Activated CD8-positive, alpha-beta memory T cell treated with anti-CD3 and anti-CD28 coated beads, Interleukin-2, amount 10 ng/mL, durations not matched to agents 7 days and 5 days (primary cell): Measurements from ENCODE around the gene PLEKHG3. TPM values are rescaled to one million over a fixed set of nuclear protein-coding genes. Genes with fewer than 3 reads are reported as not detected.

ENCODE experiments used
- ATAC-seq: fragments of 150-1000 bp; cut with Tn5 transposase; one replicate; pipeline ENCODE4 v1.10.0; 2021; ENCODE audit warnings: moderate library complexity
- CTCF ChIA-PET: fragments of 350-600 bp; sonication (Branson Sonifier 250); formaldehyde crosslinking; loops from one replicate; lab custom pipeline; 2021; ENCODE audit warnings: antibody characterized with exemption; lab: Charles Lee
- DNase-seq: peaks from one replicate; pipeline ENCODE4 v3.0.0-alpha.2; 2020
- H3K27ac Mint-ChIP-seq: one replicate; pipeline ENCODE4 v1.8.0; 2021; ENCODE audit warnings: mild to moderate bottlenecking, mixed read lengths
- H3K27me3 Mint-ChIP-seq: one replicate; pipeline ENCODE4 v1.8.0; 2021; ENCODE audit warnings: mixed read lengths
- H3K36me3 Mint-ChIP-seq: one replicate; pipeline ENCODE4 v1.8.0; 2021; ENCODE audit warnings: mild to moderate bottlenecking, mixed read lengths
- H3K4me1 Mint-ChIP-seq: one replicate; pipeline ENCODE4 v1.8.0; 2021; ENCODE audit warnings: mixed read lengths
- H3K4me3 Mint-ChIP-seq: one replicate; pipeline ENCODE4 v1.8.0; 2021; ENCODE audit warnings: mild to moderate bottlenecking, moderate library complexity, mixed read lengths
- H3K9me3 Mint-ChIP-seq: one replicate; pipeline ENCODE4 v1.8.0; 2022; ENCODE audit warnings: low read depth, mixed read lengths
- total RNA-seq, 2 experiments: library from RNA; stranded (reverse); gene quantifications; one replicate each; pipeline ENCODE4 v1.2.3, GENCODE V29; 2021

PLEKHG3 gene
- total RNA-seq, 2 experiments from 2014 or later, result 11.9 to 28.2 TPM

- Mint-ChIP-seq H3K4me3 (no peak overlapping the region), H3K36me3 (peaks cover 4% of the 10 kb centered on the region), H3K27ac (no peak overlapping the region), H3K9me3 (no peaks in the 10 kb centered on the region), H3K4me1 (peaks cover 29% of the 10 kb centered on the region), H3K27me3 (no peaks in the 10 kb centered on the region)
- DNase-seq (no peak), ATAC-seq (no peak)
- CTCF ChIA-PET, result interaction anchor here (0.8 to 1.4 kb wide), 3 partner anchors 26 to 62 kb away, joined by 3 to 7 read pairs (median 3); no protein-coding TSS in a partner anchor
Measured at GRCh38 chr14:64734990-64735389, 30.8 kb downstream of the PLEKHG3 start.

DNA sequence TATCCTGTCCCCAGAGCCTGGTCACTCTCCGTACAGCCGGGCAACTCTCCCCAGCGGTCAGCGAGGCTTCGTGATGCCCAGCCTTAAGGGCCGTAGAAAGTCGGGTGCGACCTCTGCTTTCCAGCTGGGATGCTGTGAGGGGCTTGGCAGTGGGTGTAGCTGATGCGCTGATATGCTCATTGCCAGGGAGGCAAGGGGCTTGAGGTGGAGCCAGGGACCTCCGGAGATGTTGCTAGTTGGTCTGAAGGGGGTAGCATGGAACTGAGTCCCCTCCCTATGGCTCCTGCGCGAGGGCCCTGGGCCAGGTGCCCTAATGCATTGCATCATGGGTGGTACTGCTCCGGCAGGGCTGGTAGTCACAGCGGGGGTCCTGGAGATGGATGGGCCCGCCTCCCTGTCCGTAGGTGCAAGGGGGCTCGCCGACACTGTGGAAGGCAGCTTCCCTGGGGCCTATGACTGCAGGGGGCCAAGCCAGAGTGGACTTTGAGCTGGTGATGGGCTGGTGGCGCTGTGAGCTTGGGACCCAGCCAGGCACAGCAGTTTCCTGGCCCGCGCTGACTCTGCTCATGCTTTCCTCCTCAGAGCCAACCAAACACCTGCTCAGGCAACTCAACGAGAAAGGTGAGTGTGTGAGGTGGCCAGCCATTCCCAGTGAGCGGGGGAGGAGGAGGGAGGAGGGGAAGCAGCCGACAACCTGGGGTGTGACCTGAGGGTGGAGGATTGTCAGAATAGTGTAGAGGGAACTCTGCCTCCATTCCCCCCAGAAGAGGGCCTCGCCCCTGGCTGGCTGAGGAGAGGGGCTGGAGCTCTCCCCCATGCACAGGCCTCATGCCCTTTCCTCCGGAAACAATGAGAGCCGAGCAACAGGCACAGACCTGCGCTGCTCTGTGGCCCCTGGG lies 32.3 kb downstream of the PLEKHG3 start:
- Mint-ChIP-seq H3K27ac (no peak overlapping the region), H3K27me3 (no peaks in the 10 kb centered on the region), H3K4me1 (peaks cover 22% of the 10 kb centered on the region), H3K36me3 (peaks cover 5% of the 10 kb centered on the region), H3K4me3 (no peak overlapping the region), H3K9me3 (no peaks in the 10 kb centered on the region)
- ATAC-seq, result no peak
- DNase-seq, result no peak
- CTCF ChIA-PET, result interaction anchor here (0.6 to 0.7 kb wide), 2 partner anchors 64 to 155 kb away, joined by 3 read pairs; no protein-coding TSS in a partner anchor

DNA sequence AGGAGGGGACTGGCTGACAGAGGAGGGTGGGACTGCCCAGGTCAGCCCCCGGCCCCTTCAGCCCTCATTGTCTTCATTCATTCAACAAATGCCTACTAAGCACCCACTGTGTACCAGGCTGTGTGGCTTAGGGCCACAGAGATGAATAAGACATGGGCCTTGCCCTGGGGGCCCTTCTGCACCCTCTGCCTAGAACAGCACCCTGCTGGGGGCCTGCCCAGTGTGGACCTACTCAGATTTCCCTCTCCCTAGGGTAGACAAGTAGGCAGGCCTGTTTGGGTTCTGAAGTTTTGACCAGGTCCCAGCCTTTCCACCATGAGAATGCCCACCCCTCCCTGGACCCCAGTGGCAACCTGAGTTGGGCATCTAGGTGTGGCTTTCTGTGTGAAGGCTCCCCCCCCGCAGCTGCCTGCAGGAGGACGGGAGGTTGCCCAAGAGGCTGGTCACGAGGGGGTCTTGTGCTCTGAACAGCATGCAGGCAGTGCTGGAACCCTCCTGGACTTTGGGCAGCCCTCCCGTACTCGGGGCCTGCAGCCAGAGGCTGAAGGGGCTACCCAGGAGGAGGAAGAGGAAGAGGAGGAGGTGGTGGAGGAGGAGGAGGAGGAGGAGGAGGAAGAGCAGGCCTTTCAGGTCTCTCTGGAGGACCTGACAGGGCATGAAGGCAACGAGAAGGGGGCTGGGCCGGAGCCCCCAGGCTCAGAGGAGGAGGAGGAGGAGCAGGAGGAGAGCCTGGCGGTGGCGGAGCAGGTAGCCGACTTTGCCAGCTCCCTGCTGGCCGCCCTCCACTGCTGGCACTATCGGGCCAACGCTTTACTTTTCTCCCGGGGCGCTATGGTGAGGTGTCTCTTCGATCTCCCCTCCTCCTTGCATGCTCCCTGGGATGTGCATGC lies 33.4 kb downstream of the PLEKHG3 start:
- CTCF ChIA-PET, result no interaction called here
- Mint-ChIP-seq H3K27ac (no peak overlapping the region), H3K27me3 (no peaks in the 10 kb centered on the region), H3K4me3 (no peak overlapping the region), H3K4me1 (peaks cover 22% of the 10 kb centered on the region), H3K9me3 (no peaks in the 10 kb centered on the region), H3K36me3 (peaks cover 4% of the 10 kb centered on the region)
- DNase-seq (no peak), ATAC-seq (no peak)

GRCh38 chr14:64738281-64738804 lies 34.1 kb downstream of the PLEKHG3 start:
- peaks cover 4% of the 10 kb centered on the region for H3K36me3 Mint-ChIP-seq
- H3K4me1 Mint-ChIP-seq, result peaks cover 21% of the 10 kb centered on the region
- H3K27me3 Mint-ChIP-seq, result no peaks in the 10 kb centered on the region
- DNase-seq, result no peak
- H3K27ac Mint-ChIP-seq, result no peak overlapping the region
- no peak overlapping the region for H3K4me3 Mint-ChIP-seq
- CTCF ChIA-PET, result no interaction called here
- no peaks in the 10 kb centered on the region for H3K9me3 Mint-ChIP-seq
- no peak for ATAC-seq

- Mint-ChIP-seq H3K9me3 (no peaks in the 10 kb centered on the region), H3K4me3 (no peak overlapping the region), H3K36me3 (peaks cover 6% of the 10 kb centered on the region), H3K27ac (no peak overlapping the region), H3K27me3 (no peaks in the 10 kb centered on the region), H3K4me1 (no peaks in the 10 kb centered on the region)
- no peak for DNase-seq
- CTCF ChIA-PET, result interaction anchor here (0.8 to 1.2 kb wide), 2 partner anchors 20 to 23 kb away, joined by 3 read pairs; no protein-coding TSS in a partner anchor
- no peak for ATAC-seq
Measured at GRCh38 chr14:64741200-64741599, 37.0 kb downstream of the PLEKHG3 start.

DNA sequence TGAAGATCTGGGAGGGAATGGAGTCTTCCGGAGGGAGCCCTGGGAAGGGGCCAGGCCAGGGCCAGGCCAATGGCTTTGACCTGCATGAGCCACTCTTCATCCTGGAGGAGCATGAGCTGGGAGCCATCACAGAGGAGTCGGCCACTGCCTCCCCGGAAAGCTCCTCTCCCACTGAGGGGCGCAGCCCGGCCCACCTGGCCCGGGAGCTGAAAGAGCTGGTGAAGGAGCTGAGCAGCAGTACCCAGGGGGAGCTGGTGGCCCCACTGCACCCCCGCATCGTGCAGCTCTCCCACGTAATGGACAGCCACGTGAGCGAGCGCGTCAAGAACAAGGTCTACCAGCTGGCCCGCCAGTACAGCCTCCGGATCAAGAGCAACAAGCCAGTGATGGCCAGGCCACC lies 37.7 kb downstream of the PLEKHG3 start:
- CTCF ChIA-PET, result interaction anchor here (1.3 to 1.4 kb wide), 2 partner anchors 17 to 34 kb away, joined by 3 to 4 read pairs; no protein-coding TSS in a partner anchor
- H3K36me3 Mint-ChIP-seq, result peaks cover 6% of the 10 kb centered on the region
- DNase-seq, result no peak
- no peaks in the 10 kb centered on the region for H3K9me3 Mint-ChIP-seq
- ATAC-seq, result no peak
- H3K4me3 Mint-ChIP-seq, result no peak overlapping the region
- H3K4me1 Mint-ChIP-seq, result no peaks in the 10 kb centered on the region
- no peaks in the 10 kb centered on the region for H3K27me3 Mint-ChIP-seq
- H3K27ac Mint-ChIP-seq, result no peak overlapping the region

DNA sequence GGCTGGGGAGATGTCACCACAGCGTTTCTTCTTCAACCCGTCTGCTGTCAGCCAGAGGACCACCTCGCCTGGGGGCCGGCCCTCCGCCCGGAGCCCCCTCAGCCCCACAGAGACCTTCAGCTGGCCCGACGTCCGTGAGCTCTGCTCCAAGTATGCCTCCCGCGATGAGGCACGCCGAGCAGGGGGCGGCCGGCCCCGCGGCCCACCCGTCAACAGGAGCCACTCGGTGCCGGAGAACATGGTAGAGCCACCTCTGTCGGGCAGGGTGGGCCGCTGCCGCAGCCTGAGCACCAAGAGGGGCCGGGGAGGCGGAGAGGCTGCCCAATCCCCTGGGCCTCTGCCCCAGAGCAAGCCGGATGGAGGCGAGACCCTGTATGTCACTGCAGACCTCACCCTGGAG lies 38.8 kb downstream of the PLEKHG3 start:
- no peaks in the 10 kb centered on the region for H3K27me3 Mint-ChIP-seq
- no peak overlapping the region for H3K27ac Mint-ChIP-seq
- peaks cover 2% of the 10 kb centered on the region for H3K4me1 Mint-ChIP-seq
- ATAC-seq, result no peak
- no peak overlapping the region for H3K4me3 Mint-ChIP-seq
- no peak for DNase-seq
- CTCF ChIA-PET, result interaction anchor here (1.3 to 1.4 kb wide), 2 partner anchors 16 to 35 kb away, joined by 3 to 4 read pairs; no protein-coding TSS in a partner anchor
- peaks cover 6% of the 10 kb centered on the region for H3K36me3 Mint-ChIP-seq
- no peaks in the 10 kb centered on the region for H3K9me3 Mint-ChIP-seq

GRCh38 chr14:64745511-64746091 lies 41.4 kb downstream of the PLEKHG3 start:
- Mint-ChIP-seq H3K4me3 (no peak overlapping the region), H3K36me3 (peaks cover 6% of the 10 kb centered on the region), H3K9me3 (no peaks in the 10 kb centered on the region), H3K27me3 (no peaks in the 10 kb centered on the region), H3K27ac (no peak overlapping the region), H3K4me1 (peaks cover 2% of the 10 kb centered on the region)
- CTCF ChIA-PET, result interaction anchor here (1.0 to 1.6 kb wide), 3 partner anchors 16 to 74 kb away, joined by 3 to 4 read pairs (median 4); no protein-coding TSS in a partner anchor
- ATAC-seq, result no peak
- no peak for DNase-seq

GRCh38 chr14:64746298-64747250 lies 42.4 kb downstream of the PLEKHG3 start:
- CTCF ChIA-PET, result interaction anchor here (1.0 to 1.6 kb wide), 2 partner anchors 15 to 18 kb away, joined by 3 to 4 read pairs; no protein-coding TSS in a partner anchor
- Mint-ChIP-seq H3K27me3 (peaks cover 1% of the 10 kb centered on the region), H3K4me3 (no peak overlapping the region), H3K36me3 (peaks cover 4% of the 10 kb centered on the region), H3K4me1 (peaks cover 2% of the 10 kb centered on the region), H3K27ac (no peak overlapping the region), H3K9me3 (no peaks in the 10 kb centered on the region)
- ATAC-seq (no peak), DNase-seq (no peak)

- CTCF ChIA-PET, result no interaction called here
- H3K27ac Mint-ChIP-seq, result no peak overlapping the region
Measured at GRCh38 chr14:64747327-64747726, 43.1 kb downstream of the PLEKHG3 start.

GRCh38 chr14:64748521-64748920 lies 44.3 kb downstream of the PLEKHG3 start:
- CTCF ChIA-PET, result interaction anchor here (0.6 to 2.1 kb wide), 3 partner anchors 16 to 93 kb away, joined by 3 to 9 read pairs (median 4); no protein-coding TSS in a partner anchor
- no peaks in the 10 kb centered on the region for H3K9me3 Mint-ChIP-seq
- H3K4me1 Mint-ChIP-seq, result peaks cover 2% of the 10 kb centered on the region
- ATAC-seq (no peak), DNase-seq (no peak)
- H3K27me3 Mint-ChIP-seq, result peaks cover 6% of the 10 kb centered on the region
- peaks cover 4% of the 10 kb centered on the region for H3K36me3 Mint-ChIP-seq
- H3K27ac Mint-ChIP-seq, result no peak overlapping the region
- no peak overlapping the region for H3K4me3 Mint-ChIP-seq

More at GRCh38 chr14:64747327-64747726, 43.1 kb downstream of the PLEKHG3 start:
- peaks cover 2% of the 10 kb centered on the region for H3K4me1 Mint-ChIP-seq
- H3K36me3 Mint-ChIP-seq, result peaks cover 4% of the 10 kb centered on the region
- H3K4me3 Mint-ChIP-seq, result no peak overlapping the region
- H3K27me3 Mint-ChIP-seq, result peaks cover 6% of the 10 kb centered on the region
- DNase-seq, result no peak
- H3K9me3 Mint-ChIP-seq, result no peaks in the 10 kb centered on the region
- ATAC-seq, result no peak
